Transverse colon (tissue), 4 donors: Measurements from ENCODE around the gene LDLRAD4. TPM values are rescaled to one million over a fixed set of nuclear protein-coding genes. Genes with fewer than 3 reads are reported as not detected.

ENCODE experiments used
- DNase-seq: peaks from one replicate; pipeline ENCODE4 v3.0.0-alpha.2; 2019
- H3K27ac ChIP-seq, 4 donors: fragments of 200-600 bp; sonication (generic); 2 replicates each; pipeline ENCODE4 v1.5.1; 2016 to 2018; ENCODE audit warnings: inconsistent platforms in 4 of 4
- H3K27me3 ChIP-seq: fragments of 200-600 bp; sonication (generic); 2 replicates; pipeline ENCODE4 v1.5.1; 2017; ENCODE audit warnings: inconsistent platforms
- H3K36me3 ChIP-seq, 4 donors: fragments of 200-600 bp; sonication (generic); 2 replicates each; pipeline ENCODE4 v1.5.1; 2017 to 2019; ENCODE audit warnings: inconsistent platforms in 4 of 4
- H3K4me1 ChIP-seq, 4 donors: fragments of 200-600 bp; sonication (generic); 2 replicates each; pipeline ENCODE4 v1.5.1; 2017 to 2020; ENCODE audit warnings: inconsistent platforms in 4 of 4
- H3K4me3 ChIP-seq, 4 donors: fragments of 200-600 bp; sonication (generic); 1 replicate in 1 of 4; 2 replicates in 3 of 4; pipeline versions ENCODE4 v1.5.1 to v1.6.1; 2017 to 2019; ENCODE audit warnings: inconsistent platforms in 4 of 4
- H3K9me3 ChIP-seq, 2 donors: fragments of 200-600 bp; sonication (generic); 2 replicates each; pipeline ENCODE4 v1.5.1; 2017 to 2019; ENCODE audit warnings: inconsistent platforms in 2 of 2
- CTCF ChIP-seq, 5 experiments: fragments of 200-600 bp in 3 of 5; fragments of 450-650 bp in 2 of 5; sonication (generic) in 3 of 5; IDR thresholded peaks; 1 replicate in 2 of 5; 2 replicates in 3 of 5; pipeline ENCODE4 v1.5.1; 2016 to 2017; ENCODE audit warnings: antibody characterized with exemption in 5 of 5, inconsistent platforms in 3 of 5, mild to moderate bottlenecking in 2 of 5, moderate library complexity in 1 of 5
- EP300 ChIP-seq: sonication (generic); formaldehyde crosslinking; IDR thresholded peaks from one replicate; pipeline ENCODE4 v1.6.1; 2017; ENCODE audit warnings: antibody characterized with exemption, low read depth
- POLR2A ChIP-seq: fragments of 450-650 bp; IDR thresholded peaks from one replicate; pipeline ENCODE4 v1.6.1; 2016; ENCODE audit warnings: antibody characterized with exemption, mild to moderate bottlenecking, moderate library complexity
- POLR2AphosphoS5 ChIP-seq, 3 donors: sonication (generic); formaldehyde crosslinking; IDR thresholded peaks; one replicate each; pipeline ENCODE4 v1.6.1; 2016; ENCODE audit warnings: antibody characterized with exemption in 3 of 3
- WGBS, 2 donors: methylation state at CpG; one replicate each; pipeline ENCODE4 v1.1.5; 2018; ENCODE audit warnings: low coverage in 1 of 2; 5-methylcytosine and 5-hydroxymethylcytosine counted together
- in situ Hi-C, 4 donors: fragments of 200-750 bp; cut with MboI; loops; one replicate each; pipeline versions ENCODE4 v1.15.0 to v1.15.1; 2017; ENCODE audit warnings: low sequenced_read_pairs in 3 of 4, low pct_ligation_motif_present in 1 of 4, low pct_unique_long_range_greater_than_20kb in 1 of 4
- intact Hi-C: fragments of 100-400 bp; cut with DNase I; formaldehyde crosslinking; loops from one replicate; pipeline ENCODE4 v1.15.1; 2023; ENCODE audit warnings: low total_unique reads
- total RNA-seq, 4 donors: library from RNA; depleted of rRNA; stranded (reverse); fragments of >200 nt; gene quantifications; one replicate each; pipeline ENCODE4 v1.1.0, GENCODE V29; 2016

The LDLRAD4 gene
- total RNA-seq, 4 donors from 2014 or later = 34.8 to 277 (median 60.6) TPM

GRCh38 chr18:13406049-13406615 lies 187.6 kb downstream of the LDLRAD4 start:
- Histone ChIP-seq H3K36me3 (no peaks in the 10 kb centered on the region), H3K27ac (no peak overlapping the region), H3K4me3 (no peak overlapping the region), H3K4me1 (peaks cover 0 to 12% (median 4%) of the 10 kb centered on the region in 4 donors), H3K27me3 (no peaks in the 10 kb centered on the region), H3K9me3 (no peaks in the 10 kb centered on the region)
- TF ChIP-seq CTCF (IDR thresholded peaks at IDR 0.05) (no peak), POLR2A (no peak), POLR2AphosphoS5 (IDR thresholded peaks at IDR 0.05) (no peak), EP300 (no peak)
- in situ Hi-C loops (no loop called here), intact Hi-C loops (no loop called here)
- no peak for DNase-seq
- 89 to 96% methylated on average over 5 to 9 of the region's 9 CpGs for WGBS, 2 donors

- intact Hi-C loops = no loop called here
- Histone ChIP-seq H3K9me3 (no peaks in the 10 kb centered on the region), H3K36me3 (no peaks in the 10 kb centered on the region), H3K4me3 (no peak overlapping the region), H3K4me1 (peaks cover 0 to 13% (median 4%) of the 10 kb centered on the region in 4 donors), H3K27me3 (no peaks in the 10 kb centered on the region), H3K27ac (no peak overlapping the region)
- WGBS, 2 donors = 92% methylated on average over 10 of the region's 11 CpGs; no CpG with 5 or more reads in 1 of the 2 donors
- TF ChIP-seq POLR2A = no peak
- no peak for TF ChIP-seq CTCF (IDR thresholded peaks at IDR 0.05)
- no peak for TF ChIP-seq EP300
- TF ChIP-seq POLR2AphosphoS5 (IDR thresholded peaks at IDR 0.05) = no peak
- in situ Hi-C loops = no loop called here
- no peak for DNase-seq
Observed at GRCh38 chr18:13406736-13407135, 188.2 kb downstream of the LDLRAD4 start.

DNA sequence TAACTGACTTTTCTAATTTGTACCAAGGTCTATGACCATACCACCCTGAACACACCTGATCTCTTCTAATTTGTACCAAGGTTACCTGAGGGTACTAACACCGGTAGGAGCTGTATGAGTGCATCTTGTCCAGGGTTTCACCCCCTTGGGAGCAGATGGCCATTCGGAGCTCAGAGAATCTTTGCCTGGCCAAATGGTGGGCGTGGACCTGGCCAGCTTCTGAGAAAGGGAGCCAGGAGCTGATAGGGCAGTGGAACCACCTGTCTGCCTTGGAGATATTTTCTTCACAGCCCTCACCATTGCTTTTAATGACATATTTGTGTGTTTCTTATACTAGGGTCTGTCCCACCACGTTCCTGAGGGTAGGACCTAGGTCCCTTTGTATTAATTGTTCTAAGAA lies 188.9 kb downstream of the LDLRAD4 start:
- intact Hi-C loops = no loop called here
- H3K9me3 ChIP-seq = no peaks in the 10 kb centered on the region
- no peak for TF ChIP-seq POLR2A
- TF ChIP-seq EP300 = no peak
- no peak for TF ChIP-seq POLR2AphosphoS5 (IDR thresholded peaks at IDR 0.05)
- TF ChIP-seq CTCF (IDR thresholded peaks at IDR 0.05) = no peak
- 77% methylated on average over 3 to 4 of the region's 4 CpGs for WGBS, 2 donors
- H3K36me3 ChIP-seq = no peaks in the 10 kb centered on the region
- no peak for DNase-seq
- H3K27ac ChIP-seq = no peak overlapping the region
- peaks cover 0 to 13% (median 4%) of the 10 kb centered on the region in 4 donors for H3K4me1 ChIP-seq
- no peak overlapping the region for H3K4me3 ChIP-seq
- in situ Hi-C loops = no loop called here
- H3K27me3 ChIP-seq = no peaks in the 10 kb centered on the region

GRCh38 chr18:13409026-13409425 lies 190.5 kb downstream of the LDLRAD4 start:
- TF ChIP-seq POLR2AphosphoS5 (IDR thresholded peaks at IDR 0.05) = no peak
- TF ChIP-seq POLR2A = no peak
- no peak for TF ChIP-seq EP300
- TF ChIP-seq CTCF (IDR thresholded peaks at IDR 0.05) = no peak
- H3K4me1 ChIP-seq = peaks cover 0 to 13% (median 4%) of the 10 kb centered on the region in 4 donors
- 96% methylated on average over 1 of the region's 1 CpG; no CpG with 5 or more reads in 1 of the 2 donors for WGBS, 2 donors
- H3K27ac ChIP-seq = no peak overlapping the region
- H3K4me3 ChIP-seq = no peak overlapping the region
- intact Hi-C loops (no loop called here), in situ Hi-C loops (no loop called here)
- DNase-seq = no peak
- no peaks in the 10 kb centered on the region for H3K27me3 ChIP-seq
- H3K9me3 ChIP-seq = no peaks in the 10 kb centered on the region
- H3K36me3 ChIP-seq = no peaks in the 10 kb centered on the region
